Panc1 (cell line): Measurements from ENCODE around the gene ME2. TPM values are rescaled to one million over a fixed set of nuclear protein-coding genes. Genes with fewer than 3 reads are reported as not detected.

Experiments
- ATAC-seq: fragments of 200-7000 bp; cut with Tn5 transposase; 2 replicates; pipeline ENCODE4 v1.9.1; 2020; ENCODE audit warnings: mild to moderate bottlenecking, moderate library complexity
- BruUV-seq: library from RNA; stranded (reverse); fragments of 400-500 nt; replicated peaks from 2 replicates; lab custom pipeline; 2021; lab: Mats Ljungman, UMichigan
- CTCF ChIA-PET: fragments of 300-600 bp; sonication (Branson Sonifier 250); formaldehyde crosslinking; loops from one replicate; lab custom pipeline; 2022; ENCODE audit warnings: antibody characterized with exemption; lab: Charles Lee
- POLR2A ChIA-PET: fragments of 300-600 bp; sonication (Branson Sonifier 250); formaldehyde crosslinking; loops from one replicate; lab custom pipeline; 2022; ENCODE audit warnings: antibody characterized with exemption; lab: Charles Lee
- DNase-seq: peaks from one replicate; pipeline ENCODE4 v3.0.0-alpha.2; 2010; ENCODE audit warnings: low read depth, low spot score
- H3K27ac ChIP-seq: 2 replicates; pipeline ENCODE4 v1.5.1; 2011; ENCODE audit warnings: mild to moderate bottlenecking, low read length, inconsistent platforms
- H3K27me3 ChIP-seq: fragments of 200-500 bp; sonication (Bioruptor generic); 2 replicates; pipeline ENCODE4 v1.6.0; 2014; ENCODE audit warnings: low read length, inconsistent platforms; ENCODE audit not compliant: control insufficient read depth, insufficient read depth
- H3K36me3 ChIP-seq: fragments of 200-500 bp; sonication (Bioruptor generic); 2 replicates; pipeline ENCODE4 v1.5.1; 2014; ENCODE audit warnings: inconsistent platforms, mild to moderate bottlenecking, low read length, moderate library complexity; ENCODE audit not compliant: control insufficient read depth, insufficient read depth
- H3K4me1 ChIP-seq: 2 replicates; pipeline ENCODE4 v1.5.1; 2011; ENCODE audit warnings: inconsistent platforms, mild to moderate bottlenecking, low read length, moderate library complexity; ENCODE audit not compliant: control insufficient read depth, insufficient read depth
- H3K4me3 ChIP-seq, 2 experiments: 2 replicates each; pipeline ENCODE4 v1.5.1; 2011 to 2012; ENCODE audit warnings: low read depth in 2 of 2, low read length in 2 of 2, mild to moderate bottlenecking in 2 of 2, inconsistent platforms in 1 of 2, moderate library complexity in 1 of 2
- H3K9me3 ChIP-seq: fragments of 200-500 bp; sonication (Bioruptor generic); 2 replicates; pipeline ENCODE4 v1.5.1; 2014; ENCODE audit warnings: low read depth, mild to moderate bottlenecking, inconsistent platforms, low read length, moderate library complexity; ENCODE audit not compliant: control insufficient read depth, insufficient read depth
- CTCF ChIP-seq: fragments of 450-650 bp; IDR thresholded peaks from 2 replicates; pipeline ENCODE4 v1.5.1; 2017; ENCODE audit warnings: mild to moderate bottlenecking
- POLR2AphosphoS5 ChIP-seq: IDR thresholded peaks from 2 replicates; pipeline ENCODE4 v1.6.1; 2012; ENCODE audit warnings: mild to moderate bottlenecking, low read depth, low read length, moderate library complexity
- REST ChIP-seq, 2 experiments: IDR thresholded peaks; 2 replicates each; pipeline ENCODE4 v1.6.1; 2011 to 2012; ENCODE audit warnings: low read depth in 2 of 2, control low read depth in 1 of 2, low read length in 1 of 2, mild to moderate bottlenecking in 1 of 2, moderate library complexity in 1 of 2; ENCODE audit not compliant: insufficient read depth in 1 of 2
- SIN3A ChIP-seq: IDR thresholded peaks from 2 replicates; pipeline ENCODE4 v1.6.1; 2012; ENCODE audit warnings: low read depth, mild to moderate bottlenecking, low read length, moderate library complexity, borderline replicate concordance; ENCODE audit not compliant: insufficient read depth
- TCF7L2 ChIP-seq: IDR thresholded peaks from 2 replicates; pipeline ENCODE4 v1.6.1; 2011; ENCODE audit warnings: mild to moderate bottlenecking, low read depth, low read length, inconsistent platforms
- in situ Hi-C: cut with HindIII; loops from 2 replicates; pipeline ENCODE4 v1.10.0; 2016; ENCODE audit warnings: low sequenced_read_pairs, low pct_unique_long_range_greater_than_20kb
- intact Hi-C: fragments of 100-400 bp; cut with micrococcal nuclease; formaldehyde crosslinking; loops from one replicate; pipeline ENCODE4 v1.10.0; 2022; ENCODE audit not compliant: unreplicated experiment
- total RNA-seq: library from RNA; stranded (reverse); gene quantifications from one replicate; pipeline ENCODE4 v1.2.1, GENCODE V29; 2021; ENCODE audit not compliant: unreplicated experiment

Gene ME2
- total RNA-seq, 1 experiment from 2014 or later: 38.2 TPM

- Histone ChIP-seq H3K4me1 (no peaks in the 10 kb centered on the region; the same call in 1 of the 2 replicates), H3K36me3 (no peaks in the 10 kb centered on the region), H3K27ac (no peak overlapping the region), H3K4me3 (no peak overlapping the region), H3K9me3 (no peaks in the 10 kb centered on the region), H3K27me3 (no peaks in the 10 kb centered on the region)
- no TSS peak for BruUV-seq
- DNase-seq (peak; percentile 60), ATAC-seq (peak; percentile 76)
- CTCF ChIA-PET: interaction anchor here (0.7 kb wide), 1 partner anchor 198 kb away, joined by 5 read pairs; no protein-coding TSS in a partner anchor
- intact Hi-C loops (no loop called here), in situ Hi-C loops (no loop called here)
- POLR2A ChIA-PET: no interaction called here
- TF ChIP-seq SIN3A (no peak), CTCF (no peak), POLR2AphosphoS5 (no peak), REST (IDR thresholded peaks at IDR 0.05; ENCODE audit: insufficient read depth in 1 of 2, low read depth in 2 of 2, low read length in 1 of 2) (no peak), TCF7L2 (no peak)
Measured at GRCh38 chr18:50870138-50870845, 8.6 kb upstream of the ME2 start.

- in situ Hi-C loops: no loop called here
Measured at GRCh38 chr18:50871846-50872245, 7.1 kb upstream of the ME2 start.

More at GRCh38 chr18:50871846-50872245, 7.1 kb upstream of the ME2 start:
- no peak for ATAC-seq
- H3K27ac ChIP-seq: no peak overlapping the region
- H3K36me3 ChIP-seq: no peaks in the 10 kb centered on the region
- DNase-seq: no peak
- no peaks in the 10 kb centered on the region for H3K9me3 ChIP-seq
- intact Hi-C loops: no loop called here
- CTCF ChIA-PET: interaction anchor here (0.5 kb wide), 1 partner anchor 178 kb away, joined by 4 read pairs; no protein-coding TSS in a partner anchor
- no peaks in the 10 kb centered on the region for H3K27me3 ChIP-seq
- H3K4me3 ChIP-seq: no peak overlapping the region
- TF ChIP-seq TCF7L2: no peak
- TF ChIP-seq REST (IDR thresholded peaks at IDR 0.05; ENCODE audit: insufficient read depth in 1 of 2, low read depth in 2 of 2, low read length in 1 of 2): no peak
- no peak for TF ChIP-seq POLR2AphosphoS5
- TF ChIP-seq SIN3A: no peak
- TF ChIP-seq CTCF: no peak
- no TSS peak for BruUV-seq
- no peaks in the 10 kb centered on the region; the same call in 1 of the 2 replicates for H3K4me1 ChIP-seq
- POLR2A ChIA-PET: no interaction called here
